GM06990 (cell line): ENCODE measurements around the gene CERS6.

Experiments used
- DNase-seq: peaks from one replicate; pipeline ENCODE4 v3.0.0-alpha.2; 2011; ENCODE audit not compliant: insufficient read length; ENCODE audit errors: extremely low read depth
- H3K27me3 ChIP-seq: replicated peaks from 2 replicates; pipeline ENCODE4 v1.6.0; 2011; ENCODE audit warnings: low read length; ENCODE audit not compliant: control insufficient read depth, insufficient read depth
- H3K36me3 ChIP-seq: 2 replicates; pipeline ENCODE4 v1.5.1; 2011; ENCODE audit warnings: low read length; ENCODE audit not compliant: control insufficient read depth, insufficient read depth
- H3K4me3 ChIP-seq: replicated peaks from 2 replicates; pipeline ENCODE4 v1.5.1; 2011; ENCODE audit warnings: low read depth, mild to moderate bottlenecking, control low read depth, low read length
- TF ChIP-seq, protein P1 (sequence below): IDR thresholded peaks from 2 replicates; pipeline ENCODE4 v1.5.1; 2011; ENCODE audit warnings: low read length, control low read depth, mild to moderate bottlenecking, inconsistent platforms; ENCODE audit not compliant: insufficient read depth, poor library complexity, severe bottlenecking

The CERS6 gene

GRCh38 chr2:168424971-168425370 lies 31.1 kb upstream of the CERS6 start:
- Histone ChIP-seq H3K4me3 (no peak overlapping the region), H3K36me3 (no peaks in the 10 kb centered on the region), H3K27me3 (no peaks in the 10 kb centered on the region)
- no peak for DNase-seq
- TF ChIP-seq, protein P1, sequence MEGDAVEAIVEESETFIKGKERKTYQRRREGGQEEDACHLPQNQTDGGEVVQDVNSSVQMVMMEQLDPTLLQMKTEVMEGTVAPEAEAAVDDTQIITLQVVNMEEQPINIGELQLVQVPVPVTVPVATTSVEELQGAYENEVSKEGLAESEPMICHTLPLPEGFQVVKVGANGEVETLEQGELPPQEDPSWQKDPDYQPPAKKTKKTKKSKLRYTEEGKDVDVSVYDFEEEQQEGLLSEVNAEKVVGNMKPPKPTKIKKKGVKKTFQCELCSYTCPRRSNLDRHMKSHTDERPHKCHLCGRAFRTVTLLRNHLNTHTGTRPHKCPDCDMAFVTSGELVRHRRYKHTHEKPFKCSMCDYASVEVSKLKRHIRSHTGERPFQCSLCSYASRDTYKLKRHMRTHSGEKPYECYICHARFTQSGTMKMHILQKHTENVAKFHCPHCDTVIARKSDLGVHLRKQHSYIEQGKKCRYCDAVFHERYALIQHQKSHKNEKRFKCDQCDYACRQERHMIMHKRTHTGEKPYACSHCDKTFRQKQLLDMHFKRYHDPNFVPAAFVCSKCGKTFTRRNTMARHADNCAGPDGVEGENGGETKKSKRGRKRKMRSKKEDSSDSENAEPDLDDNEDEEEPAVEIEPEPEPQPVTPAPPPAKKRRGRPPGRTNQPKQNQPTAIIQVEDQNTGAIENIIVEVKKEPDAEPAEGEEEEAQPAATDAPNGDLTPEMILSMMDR, result no peak

DNA sequence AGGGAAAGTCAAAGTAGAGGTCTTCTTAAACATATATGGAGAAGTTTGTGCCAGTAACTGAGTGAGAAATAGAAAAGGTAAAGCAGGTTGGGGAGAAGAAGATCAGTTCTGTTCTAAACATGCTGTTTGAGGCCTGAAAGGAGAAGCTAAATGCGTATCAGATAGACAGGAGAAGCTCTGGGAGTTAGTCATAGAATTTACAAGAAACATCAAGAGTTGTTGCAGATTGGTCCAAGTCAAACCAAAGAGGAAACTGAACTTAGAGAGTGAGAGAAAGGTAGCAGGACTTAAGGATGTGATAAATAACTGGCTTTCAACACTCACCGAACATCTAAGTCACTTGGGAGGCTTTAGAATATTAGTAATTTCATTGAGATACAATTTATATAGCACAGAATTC lies 29.2 kb upstream of the CERS6 start:
- no peaks in the 10 kb centered on the region for H3K36me3 ChIP-seq
- TF ChIP-seq, protein P1, result no peak
- no peak for DNase-seq
- no peaks in the 10 kb centered on the region for H3K27me3 ChIP-seq
- no peak overlapping the region for H3K4me3 ChIP-seq

DNA sequence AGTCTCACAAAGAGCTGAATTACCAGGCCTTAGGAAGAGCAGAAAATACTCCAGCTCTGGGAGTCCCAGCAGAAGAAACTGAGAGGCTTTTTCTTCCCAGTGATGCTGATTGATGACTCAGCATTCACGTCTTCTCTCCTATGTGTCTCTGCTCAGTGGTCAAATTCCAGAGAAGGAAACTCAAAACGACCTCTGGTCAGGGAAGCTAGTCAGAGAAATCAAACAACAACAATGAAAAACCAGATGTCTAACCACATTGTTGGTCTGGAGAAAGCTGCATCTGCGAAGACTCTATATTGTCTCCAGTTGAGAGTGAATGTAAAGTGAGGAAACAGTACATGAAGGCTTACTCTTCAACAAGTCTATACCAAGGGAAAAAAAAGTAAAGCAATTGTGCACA lies 28.6 kb upstream of the CERS6 start:
- Histone ChIP-seq H3K4me3 (no peak overlapping the region), H3K27me3 (no peaks in the 10 kb centered on the region), H3K36me3 (no peaks in the 10 kb centered on the region)
- DNase-seq, result no peak
- TF ChIP-seq, protein P1, result no peak

DNA sequence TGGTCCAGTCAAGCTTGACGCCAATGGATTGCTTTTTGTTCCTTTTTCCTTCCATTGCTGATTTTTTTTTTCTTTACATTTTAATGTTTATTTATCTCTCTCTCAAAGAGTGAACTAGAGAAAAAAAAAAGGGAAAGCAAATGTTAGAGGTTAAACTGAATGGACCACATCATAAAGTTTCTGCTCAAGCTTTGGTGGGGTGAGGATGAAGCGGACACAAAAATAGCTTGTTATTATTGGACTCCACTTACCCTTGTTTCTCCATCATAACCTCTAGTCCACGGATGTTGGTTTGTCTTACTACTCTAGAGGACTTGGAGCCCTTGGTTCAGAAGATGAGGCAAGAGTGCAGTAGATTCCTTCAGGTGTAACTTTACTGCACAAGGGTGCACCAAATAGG lies 27.6 kb upstream of the CERS6 start:
- no peaks in the 10 kb centered on the region for H3K27me3 ChIP-seq
- H3K36me3 ChIP-seq, result no peaks in the 10 kb centered on the region
- no peak for DNase-seq
- TF ChIP-seq, protein P1, result no peak
- no peak overlapping the region for H3K4me3 ChIP-seq

- Histone ChIP-seq H3K4me3 (no peak overlapping the region), H3K27me3 (no peaks in the 10 kb centered on the region), H3K36me3 (no peaks in the 10 kb centered on the region)
- DNase-seq, result no peak
- TF ChIP-seq, protein P1, result no peak
Measured at GRCh38 chr2:168429988-168430387, 26.1 kb upstream of the CERS6 start.

- Histone ChIP-seq H3K27me3 (no peaks in the 10 kb centered on the region), H3K36me3 (no peaks in the 10 kb centered on the region), H3K4me3 (no peak overlapping the region)
- TF ChIP-seq, protein P1, result no peak
- DNase-seq, result no peak
Measured at GRCh38 chr2:168430431-168430830, 25.6 kb upstream of the CERS6 start.
